ENCODE data around the gene KCNK3. TPM values are rescaled to one million over a fixed set of nuclear protein-coding genes. Genes with fewer than 3 reads are reported as not detected.

KCNK3 gene
- polyA plus RNA-seq, 3 donors: 1.4 to 5.3 (median 2.0) TPM

- DNase-seq: no peak
Observed at GRCh38 chr2:26778098-26778497, 85.6 kb downstream of the KCNK3 start.

GRCh38 chr2:26778507-26778906, 86.0 kb downstream of the KCNK3 start:
- DNase-seq: no peak

GRCh38 chr2:26780203-26780760, 87.8 kb downstream of the KCNK3 start:
- no peak for DNase-seq

Other genes with a start within 250 kb of the KCNK3 start
- gene OTOF, start 214.6 kb upstream of the KCNK3 start, polyA plus RNA-seq (ENCODE audit: insufficient read length in 3 of 3): under 1 TPM; 0.18 to 0.21 (median 0.19) TPM
- under 1 TPM; 0.28 to 0.78 (median 0.30) TPM for gene CIB4, start 51.4 kb upstream of the KCNK3 start, polyA plus RNA-seq (ENCODE audit: insufficient read length in 3 of 3)
- gene SLC35F6, start 71.6 kb downstream of the KCNK3 start, polyA plus RNA-seq (ENCODE audit: insufficient read length in 3 of 3): 10 to 100 TPM; 16.1 to 18.2 (median 18.1) TPM
- gene CENPA, start 93.3 kb downstream of the KCNK3 start, polyA plus RNA-seq (ENCODE audit: insufficient read length in 3 of 3): 10 to 100 TPM; 14.2 to 17.6 (median 15.1) TPM
- gene DPYSL5, start 155.4 kb downstream of the KCNK3 start, polyA plus RNA-seq (ENCODE audit: insufficient read length in 3 of 3): 10 to 100 TPM in 1 of 3 donors, 1 to 10 TPM in 2; 7.2 to 10.6 (median 8.6) TPM

Measured in renal pelvis (tissue), 4 donors.